DLD1 (cell line): ENCODE measurements around the gene RGS1.

ENCODE experiments used
- in situ Hi-C: cut with HindIII; loops from 2 replicates; pipeline ENCODE4 v1.10.0; 2017; ENCODE audit warnings: low sequenced_read_pairs

The RGS1 gene

GRCh38 chr1:192552760-192553191, 22.8 kb upstream of the RGS1 start:
- in situ Hi-C loops, result no loop called here

DNA sequence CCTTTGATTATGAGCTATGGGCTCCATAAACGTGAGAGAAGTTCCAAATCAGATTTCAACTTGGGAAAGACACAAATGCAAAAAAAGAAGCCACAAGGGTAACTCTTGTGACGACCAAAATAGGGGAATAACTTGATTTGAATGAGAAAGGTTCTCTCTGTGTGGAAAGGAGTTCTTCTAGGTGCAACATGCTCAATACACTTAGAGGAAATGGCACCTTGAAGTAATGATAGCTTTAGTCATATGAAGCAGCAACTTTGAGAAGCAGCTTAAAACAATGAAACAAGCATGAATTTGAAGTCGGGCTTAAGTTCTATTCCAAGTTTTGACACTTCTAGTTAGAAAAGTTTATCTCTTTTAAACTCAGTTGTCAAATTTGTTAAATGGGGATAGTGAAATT, 21.8 kb upstream of the RGS1 start:
- in situ Hi-C loops, result no loop called here

DNA sequence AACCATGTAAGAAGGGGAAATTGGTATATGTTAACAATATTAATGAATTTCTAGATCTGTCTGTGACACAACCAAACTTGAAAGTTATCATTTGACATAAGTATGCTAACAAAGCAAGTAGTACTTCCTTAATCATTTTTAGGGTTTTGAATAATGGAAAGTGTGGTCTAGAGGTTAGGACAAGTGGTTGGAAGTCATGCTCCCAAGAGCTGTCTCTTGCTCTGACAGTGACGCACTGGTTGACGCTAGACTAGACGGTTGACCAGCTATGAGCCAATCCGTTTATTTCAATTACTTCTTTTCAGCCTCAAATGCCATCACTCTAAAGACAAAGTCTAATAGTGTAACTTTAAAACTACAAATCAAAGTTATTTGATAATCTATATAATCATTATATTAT, 20.7 kb upstream of the RGS1 start:
- in situ Hi-C loops, result no loop called here

- in situ Hi-C loops, result no loop called here
Observed at GRCh38 chr1:192555399-192555798, 20.2 kb upstream of the RGS1 start.

DNA sequence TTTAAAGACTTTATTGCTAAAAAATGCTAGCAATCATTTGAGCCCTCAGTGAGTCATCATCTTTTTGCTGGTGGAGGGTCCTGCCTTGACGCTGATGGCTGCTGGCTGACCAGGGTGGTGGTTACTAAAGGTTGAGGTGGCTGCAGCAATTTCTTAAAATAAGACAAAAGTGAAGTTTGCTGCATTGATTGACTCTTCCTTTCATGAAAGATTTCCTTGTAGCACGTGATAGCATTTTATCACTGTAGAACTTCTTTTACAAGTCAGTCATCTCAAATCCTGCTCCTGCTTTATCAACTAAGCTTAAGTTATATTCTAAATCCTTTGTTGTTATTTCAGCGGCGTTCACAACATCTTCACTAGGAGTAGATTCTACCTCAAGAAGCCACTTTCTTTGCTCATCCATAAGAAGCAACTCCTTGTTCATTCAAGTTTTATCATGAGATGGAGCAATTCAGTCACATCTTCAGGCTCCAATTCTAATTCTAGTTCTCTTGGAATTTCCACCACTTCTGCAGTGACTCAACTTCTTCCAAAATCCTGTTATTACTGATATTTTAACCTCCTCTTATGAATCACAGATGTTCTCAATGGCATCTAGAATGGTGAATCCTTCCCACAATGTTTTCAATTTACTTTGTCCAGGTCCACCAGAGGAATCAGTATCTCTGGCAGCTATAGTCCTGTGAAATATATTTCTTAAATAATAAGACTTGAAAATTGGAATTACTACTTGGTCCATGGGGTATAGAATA, 17.6 kb upstream of the RGS1 start:
- in situ Hi-C loops, result no loop called here

GRCh38 chr1:192559115-192560006, 16.2 kb upstream of the RGS1 start:
- in situ Hi-C loops, result no loop called here

- in situ Hi-C loops, result no loop called here
Observed at GRCh38 chr1:192561301-192561700, 14.3 kb upstream of the RGS1 start.

GRCh38 chr1:192563129-192563528, 12.4 kb upstream of the RGS1 start:
- in situ Hi-C loops, result no loop called here

- in situ Hi-C loops, result no loop called here
Observed at GRCh38 chr1:192564099-192564498, 11.5 kb upstream of the RGS1 start.

GRCh38 chr1:192565946-192566345, 9.6 kb upstream of the RGS1 start:
- in situ Hi-C loops, result no loop called here

DNA sequence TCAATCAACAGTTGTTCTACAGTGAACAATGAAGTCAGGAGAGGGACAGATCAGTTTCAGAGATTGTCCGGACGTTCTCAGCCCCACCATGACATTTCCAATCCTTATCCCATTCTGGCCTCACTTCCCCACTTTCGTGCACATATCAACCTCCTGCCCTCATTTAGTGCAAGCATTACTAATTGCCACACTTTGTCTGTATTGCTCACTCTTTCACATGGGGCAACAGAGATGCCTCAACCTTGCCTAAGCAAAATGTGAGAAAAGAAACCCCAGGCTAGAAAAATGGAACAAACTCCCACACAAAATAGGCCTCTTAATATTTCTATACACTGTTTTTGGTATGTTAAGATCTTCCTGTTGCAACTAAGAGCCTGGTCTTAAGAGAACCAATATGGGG, 8.9 kb upstream of the RGS1 start:
- in situ Hi-C loops, result no loop called here

DNA sequence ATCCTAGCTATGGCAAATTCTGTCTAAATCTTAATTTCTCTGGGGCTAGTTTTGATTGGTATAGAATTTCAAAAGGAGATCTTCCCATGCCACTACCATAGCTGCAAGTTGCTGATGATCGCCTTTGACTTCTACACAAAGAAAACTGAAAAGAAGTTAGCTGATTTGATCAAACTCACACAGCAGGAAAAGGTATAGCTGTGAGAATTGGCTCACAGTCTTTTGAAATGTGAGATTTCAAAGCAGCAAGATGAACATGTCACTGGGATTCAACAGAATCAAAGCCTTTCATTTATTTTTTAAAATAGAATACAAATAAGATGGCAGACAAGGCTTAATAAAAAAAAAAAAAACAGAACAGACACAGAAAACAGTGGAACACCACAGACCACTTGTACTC, 7.5 kb upstream of the RGS1 start:
- in situ Hi-C loops, result no loop called here

GRCh38 chr1:192571668-192572067, 3.9 kb upstream of the RGS1 start:
- in situ Hi-C loops, result no loop called here

GRCh38 chr1:192573499-192573898, 2.1 kb upstream of the RGS1 start:
- in situ Hi-C loops, result no loop called here

- in situ Hi-C loops, result no loop called here
Observed at GRCh38 chr1:192574073-192574472, 1.5 kb upstream of the RGS1 start.

GRCh38 chr1:192576190-192577144, 894 bp downstream of the RGS1 start:
- in situ Hi-C loops, result no loop called here

DNA sequence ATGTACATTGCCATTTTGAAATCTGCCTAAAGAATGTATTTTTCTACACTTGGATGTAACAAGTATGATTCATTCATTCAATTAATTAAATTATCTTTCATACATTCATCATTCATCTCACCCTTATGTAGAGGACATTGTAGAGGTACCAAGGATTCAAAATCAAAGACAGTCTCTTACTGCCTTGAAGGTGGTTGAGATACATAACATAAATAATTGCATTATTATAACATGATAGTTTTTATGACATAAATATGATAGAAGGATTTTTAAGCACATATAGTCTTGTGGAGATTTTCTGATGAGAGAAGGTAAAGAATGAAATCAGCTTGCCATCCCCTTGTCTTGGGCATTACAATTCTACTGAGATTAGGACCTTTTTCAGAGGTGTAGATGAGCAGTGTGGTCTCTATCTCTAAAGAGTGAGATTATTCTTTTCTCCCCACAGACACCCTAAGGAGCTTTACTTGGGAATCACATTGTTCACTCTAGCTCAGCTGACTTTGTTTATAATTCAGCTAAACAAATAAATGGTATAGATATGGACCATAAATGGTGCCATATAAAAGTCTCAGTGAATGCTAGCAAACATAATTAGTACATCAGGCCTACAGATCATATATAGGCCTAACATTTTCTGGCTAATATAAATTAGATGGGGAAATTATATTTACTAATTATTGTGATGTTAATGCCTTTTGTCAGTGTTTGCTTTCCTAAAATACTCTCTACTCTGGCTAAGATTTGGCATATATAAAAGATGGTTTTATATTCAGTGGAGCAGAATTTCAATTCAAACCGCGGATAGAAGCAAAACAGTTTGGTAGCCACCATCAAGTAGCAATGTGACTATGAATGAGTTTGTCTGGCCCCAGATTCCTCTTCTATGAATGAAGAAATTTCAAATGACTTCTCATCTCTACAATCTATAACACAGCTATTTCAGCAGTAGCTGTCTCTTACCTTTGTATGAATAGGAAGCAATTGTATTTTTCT, 1.9 kb downstream of the RGS1 start:
- in situ Hi-C loops, result no loop called here

DNA sequence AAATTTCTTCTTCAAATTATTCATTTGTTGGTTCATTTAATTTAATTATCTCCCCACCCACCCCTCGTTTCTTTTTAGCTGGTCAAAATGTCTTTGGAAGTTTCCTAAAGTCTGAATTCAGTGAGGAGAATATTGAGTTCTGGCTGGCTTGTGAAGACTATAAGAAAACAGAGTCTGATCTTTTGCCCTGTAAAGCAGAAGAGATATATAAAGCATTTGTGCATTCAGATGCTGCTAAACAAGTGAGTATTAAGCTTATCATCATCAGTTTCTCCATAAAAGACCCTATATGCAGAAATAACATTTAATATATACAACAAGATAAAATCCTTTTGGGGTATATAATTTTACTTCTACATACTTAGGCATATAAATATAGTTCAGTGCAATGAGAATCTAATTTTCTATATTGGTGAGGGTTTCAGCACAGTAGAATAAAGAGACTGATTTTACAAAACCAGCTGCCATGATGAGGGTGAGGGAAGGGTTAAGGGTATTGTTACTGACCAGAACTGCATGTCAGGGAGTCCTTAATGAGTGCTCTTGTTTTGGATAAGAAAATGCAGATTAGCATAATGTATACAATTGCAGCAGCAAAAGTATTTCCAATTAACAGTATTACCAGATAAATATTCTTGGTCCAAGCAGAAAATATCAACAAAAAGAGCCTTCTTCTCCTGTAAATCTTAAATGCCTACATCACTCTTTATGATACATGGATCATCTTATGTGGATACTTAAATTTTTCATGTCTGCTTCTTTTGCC, 2.8 kb downstream of the RGS1 start:
- in situ Hi-C loops, result no loop called here
